Measurements from ENCODE around the gene CDK8. TPM values are rescaled to one million over a fixed set of nuclear protein-coding genes. Genes with fewer than 3 reads are reported as not detected.

The CDK8 gene
- total and polyA plus RNA-seq, 2 donors (not counting 1 experiment from before 2014, with no cell fraction given): 17.7 to 19.7 TPM

DNA sequence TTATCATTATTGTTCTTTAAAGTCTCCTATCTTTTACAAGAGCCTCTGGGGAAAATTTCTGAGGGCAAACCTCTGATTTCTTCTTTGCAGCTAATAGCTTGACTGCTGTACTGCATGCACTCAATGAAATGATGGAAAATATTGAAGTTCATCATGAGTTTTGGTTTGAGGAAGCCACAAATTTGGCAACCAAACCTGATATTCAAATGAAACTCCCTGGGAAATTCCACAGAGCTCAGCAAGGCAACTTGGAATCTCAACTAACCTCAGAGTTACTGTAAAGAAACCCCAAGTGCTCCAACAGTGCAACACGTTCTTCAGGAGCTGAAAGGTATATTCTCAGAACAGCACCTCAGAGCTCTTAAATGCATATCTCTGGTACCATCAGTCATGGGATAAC is 17.6 kb upstream of the CDK8 start:
- Histone ChIP-seq H3K79me2 (ENCODE audit: control insufficient read depth, insufficient read depth, low read length) (no peaks in the 10 kb centered on the region), H3K4me3 (replicated peaks in 1 of 4; ENCODE audit: control extremely low read depth in 1 of 4, insufficient read depth in 1 of 4, low read depth in 3 of 4, low read length in 4 of 4) (no peak overlapping the region), H2AFZ (ENCODE audit: low read length) (no peak overlapping the region), H4K20me1 (ENCODE audit: control insufficient read depth, extremely low read depth, insufficient read depth, low read length) (no peaks in the 10 kb centered on the region), H3K4me1 (ENCODE audit: control insufficient read depth, extremely low read depth, insufficient read depth, low read length) (no peaks in the 10 kb centered on the region), H3K4me2 (ENCODE audit: extremely low read depth, insufficient read depth, low read length) (no peak overlapping the region), H3K9me3 (ENCODE audit: control insufficient read depth, insufficient read depth, low read depth, low read length) (no peaks in the 10 kb centered on the region), H3K27ac (ENCODE audit: insufficient read depth, low read length) (no peak overlapping the region), H3K27me3 (ENCODE audit: control insufficient read depth, insufficient read depth, low read length) (no peaks in the 10 kb centered on the region), H3K9ac (ENCODE audit: insufficient read depth, low read length) (no peak overlapping the region), H3K36me3 (ENCODE audit: control insufficient read depth, insufficient read depth, low read length) (no peaks in the 10 kb centered on the region)
- no peak for TF ChIP-seq EZH2 (IDR thresholded peaks at IDR 0.05; ENCODE audit: low read length, missing control alignments)
- DNase-seq (ENCODE audit: low read depth in 2 of 2): peak in 1 of 2 donors; percentile 51

DNA sequence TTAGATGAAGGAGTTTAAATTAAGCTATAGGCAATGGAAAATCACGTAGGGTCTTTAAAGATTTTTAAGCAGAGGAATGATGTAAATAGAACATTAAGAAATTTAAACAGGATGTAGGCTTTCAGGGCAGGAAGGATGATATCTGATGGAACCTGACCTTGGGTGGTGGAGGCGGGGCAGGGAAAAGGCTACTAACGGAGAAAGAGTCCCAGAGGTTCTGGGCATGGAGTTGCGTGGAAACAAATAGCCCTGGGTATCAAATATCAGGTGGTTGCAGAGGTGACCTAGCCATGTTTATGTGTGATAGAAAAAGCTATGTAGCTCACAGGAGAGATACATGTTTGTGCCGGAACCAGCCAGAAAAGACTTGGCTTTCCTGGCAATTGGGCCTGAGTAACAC is 7.8 kb upstream of the CDK8 start:
- Histone ChIP-seq H3K9ac (ENCODE audit: insufficient read depth, low read length) (no peak overlapping the region), H3K4me2 (ENCODE audit: extremely low read depth, insufficient read depth, low read length) (no peak overlapping the region), H3K4me3 (replicated peaks in 1 of 4; ENCODE audit: control extremely low read depth in 1 of 4, insufficient read depth in 1 of 4, low read depth in 3 of 4, low read length in 4 of 4) (no peak overlapping the region), H3K79me2 (ENCODE audit: control insufficient read depth, insufficient read depth, low read length) (no peaks in the 10 kb centered on the region), H4K20me1 (ENCODE audit: control insufficient read depth, extremely low read depth, insufficient read depth, low read length) (no peaks in the 10 kb centered on the region), H2AFZ (ENCODE audit: low read length) (no peak overlapping the region), H3K27me3 (ENCODE audit: control insufficient read depth, insufficient read depth, low read length) (peaks cover 8% of the 10 kb centered on the region), H3K36me3 (ENCODE audit: control insufficient read depth, insufficient read depth, low read length) (no peaks in the 10 kb centered on the region), H3K9me3 (ENCODE audit: control insufficient read depth, insufficient read depth, low read depth, low read length) (no peaks in the 10 kb centered on the region), H3K4me1 (ENCODE audit: control insufficient read depth, extremely low read depth, insufficient read depth, low read length) (no peaks in the 10 kb centered on the region), H3K27ac (ENCODE audit: insufficient read depth, low read length) (no peak overlapping the region)
- TF ChIP-seq, protein P1, sequence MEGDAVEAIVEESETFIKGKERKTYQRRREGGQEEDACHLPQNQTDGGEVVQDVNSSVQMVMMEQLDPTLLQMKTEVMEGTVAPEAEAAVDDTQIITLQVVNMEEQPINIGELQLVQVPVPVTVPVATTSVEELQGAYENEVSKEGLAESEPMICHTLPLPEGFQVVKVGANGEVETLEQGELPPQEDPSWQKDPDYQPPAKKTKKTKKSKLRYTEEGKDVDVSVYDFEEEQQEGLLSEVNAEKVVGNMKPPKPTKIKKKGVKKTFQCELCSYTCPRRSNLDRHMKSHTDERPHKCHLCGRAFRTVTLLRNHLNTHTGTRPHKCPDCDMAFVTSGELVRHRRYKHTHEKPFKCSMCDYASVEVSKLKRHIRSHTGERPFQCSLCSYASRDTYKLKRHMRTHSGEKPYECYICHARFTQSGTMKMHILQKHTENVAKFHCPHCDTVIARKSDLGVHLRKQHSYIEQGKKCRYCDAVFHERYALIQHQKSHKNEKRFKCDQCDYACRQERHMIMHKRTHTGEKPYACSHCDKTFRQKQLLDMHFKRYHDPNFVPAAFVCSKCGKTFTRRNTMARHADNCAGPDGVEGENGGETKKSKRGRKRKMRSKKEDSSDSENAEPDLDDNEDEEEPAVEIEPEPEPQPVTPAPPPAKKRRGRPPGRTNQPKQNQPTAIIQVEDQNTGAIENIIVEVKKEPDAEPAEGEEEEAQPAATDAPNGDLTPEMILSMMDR (conservative IDR thresholded peaks at IDR 0.05 in 1 of 2, IDR thresholded peaks at IDR 0.05 in 1 of 2; ENCODE audit: low read depth in 1 of 2, low read length in 2 of 2): no peak
- TF ChIP-seq EZH2 (IDR thresholded peaks at IDR 0.05; ENCODE audit: low read length, missing control alignments): no peak
- DNase-seq (ENCODE audit: low read depth in 2 of 2): no peak

DNA sequence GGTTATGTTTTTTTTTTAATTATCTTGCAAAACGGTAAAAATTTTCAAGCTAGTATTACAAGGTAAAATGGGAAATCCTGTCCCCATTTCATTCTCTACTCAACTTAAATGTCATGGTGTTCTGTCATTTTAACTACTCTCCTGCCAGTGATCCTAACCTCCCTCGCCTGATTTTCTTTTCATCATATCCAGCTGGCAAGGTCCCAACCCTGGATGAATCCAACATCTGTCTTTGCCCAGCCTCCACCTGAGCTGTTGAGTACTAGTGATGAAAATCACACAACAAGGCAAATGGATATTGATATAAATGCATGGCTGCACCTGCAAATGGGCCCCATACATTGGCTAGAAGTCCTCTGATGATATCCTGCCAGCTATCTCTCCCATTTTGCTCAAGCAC is 6.9 kb upstream of the CDK8 start:
- H3K9ac ChIP-seq (ENCODE audit: insufficient read depth, low read length): no peak overlapping the region
- no peaks in the 10 kb centered on the region for H4K20me1 ChIP-seq (ENCODE audit: control insufficient read depth, extremely low read depth, insufficient read depth, low read length)
- TF ChIP-seq EZH2 (IDR thresholded peaks at IDR 0.05; ENCODE audit: low read length, missing control alignments): no peak
- TF ChIP-seq, protein P1 (conservative IDR thresholded peaks at IDR 0.05 in 1 of 2, IDR thresholded peaks at IDR 0.05 in 1 of 2; ENCODE audit: low read depth in 1 of 2, low read length in 2 of 2): no peak
- no peak for DNase-seq (ENCODE audit: low read depth in 2 of 2)
- no peaks in the 10 kb centered on the region for H3K4me1 ChIP-seq (ENCODE audit: control insufficient read depth, extremely low read depth, insufficient read depth, low read length)
- H3K79me2 ChIP-seq (ENCODE audit: control insufficient read depth, insufficient read depth, low read length): no peaks in the 10 kb centered on the region
- H2AFZ ChIP-seq (ENCODE audit: low read length): no peak overlapping the region
- no peak overlapping the region for H3K4me2 ChIP-seq (ENCODE audit: extremely low read depth, insufficient read depth, low read length)
- no peak overlapping the region for H3K27ac ChIP-seq (ENCODE audit: insufficient read depth, low read length)
- no peaks in the 10 kb centered on the region for H3K36me3 ChIP-seq (ENCODE audit: control insufficient read depth, insufficient read depth, low read length)
- no peak overlapping the region for H3K4me3 ChIP-seq (replicated peaks in 1 of 4; ENCODE audit: control extremely low read depth in 1 of 4, insufficient read depth in 1 of 4, low read depth in 3 of 4, low read length in 4 of 4)
- H3K27me3 ChIP-seq (ENCODE audit: control insufficient read depth, insufficient read depth, low read length): peaks cover 11% of the 10 kb centered on the region
- no peaks in the 10 kb centered on the region for H3K9me3 ChIP-seq (ENCODE audit: control insufficient read depth, insufficient read depth, low read depth, low read length)
